H1 (cell line): ENCODE measurements around the gene SNTN. TPM values are rescaled to one million over a fixed set of nuclear protein-coding genes. Genes with fewer than 3 reads are reported as not detected.

Experiments
- CTCF ChIA-PET: fragments of 300-600 bp; sonication (Branson Sonifier 250); formaldehyde crosslinking; loops from one replicate; lab custom pipeline; 2021; ENCODE audit not compliant: partially characterized antibody; lab: Charles Lee
- POLR2A ChIA-PET: fragments of 300-600 bp; sonication (Branson Sonifier 250); formaldehyde crosslinking; loops from one replicate; lab custom pipeline; 2021; ENCODE audit warnings: inconsistent platforms; ENCODE audit not compliant: partially characterized antibody; lab: Charles Lee
- DNase-seq, 2 experiments: peaks; one replicate each; pipeline versions ENCODE4 v3.0.0 to v3.0.0-alpha.2; 2010 to 2022; ENCODE audit warnings: low spot score in 2 of 2, low read depth in 1 of 2, mixed read lengths in 1 of 2
- FAIRE-seq: peaks from 2 replicates; lab custom pipeline; 2011; peaks lifted over from hg19 to GRCh38; lab: Jason Lieb, UNC
- H2AFZ ChIP-seq: 2 replicates; pipeline ENCODE4 v1.8.1; 2012; ENCODE audit warnings: low read length, inconsistent platforms
- H2AK5ac ChIP-seq: 2 replicates; pipeline ENCODE4 v1.6.1; 2013; ENCODE audit warnings: low read depth, low read length
- H2BK120ac ChIP-seq: replicated peaks from 2 replicates; pipeline ENCODE3; 2013; ENCODE audit warnings: low read depth, low read length, inconsistent platforms
- H2BK12ac ChIP-seq: 2 replicates; pipeline ENCODE4 v1.6.1; 2013; ENCODE audit warnings: low read depth, low read length
- H2BK15ac ChIP-seq: 2 replicates; pipeline ENCODE4 v1.6.1; 2013; ENCODE audit warnings: low read length
- H2BK20ac ChIP-seq: 2 replicates; pipeline ENCODE4 v1.6.1; 2013; ENCODE audit warnings: low read length
- H2BK5ac ChIP-seq: 2 replicates; pipeline ENCODE4 v1.6.1; 2013; ENCODE audit warnings: low read depth, low read length
- H3K14ac ChIP-seq: 2 replicates; pipeline ENCODE4 v1.6.1; 2013; ENCODE audit warnings: inconsistent platforms; ENCODE audit not compliant: insufficient read length
- H3K18ac ChIP-seq: 2 replicates; pipeline ENCODE4 v1.6.1; 2013; ENCODE audit warnings: low read length; ENCODE audit errors: extremely low read depth
- H3K23ac ChIP-seq: 2 replicates; pipeline ENCODE4 v1.6.1; 2013; ENCODE audit warnings: inconsistent platforms; ENCODE audit not compliant: insufficient read length
- H3K23me2 ChIP-seq: 2 replicates; pipeline ENCODE4 v1.6.1; 2013; ENCODE audit warnings: low read depth, low read length
- H3K27ac ChIP-seq: 2 replicates; pipeline ENCODE4 v1.6.1; 2011; ENCODE audit warnings: low read depth, low read length, inconsistent platforms
- H3K27me3 ChIP-seq, 4 experiments: replicated peaks in 1 of 4; 1 replicate in 1 of 4; 2 replicates in 3 of 4; pipeline versions ENCODE4 v1.6.1 to v1.8.1; 2011 to 2013; ENCODE audit warnings: low read length in 3 of 4, mild to moderate bottlenecking in 3 of 4, inconsistent platforms in 2 of 4, mixed read lengths in 2 of 4, moderate library complexity in 1 of 4; ENCODE audit not compliant: control insufficient read depth in 3 of 4, insufficient read depth in 3 of 4; ENCODE audit errors: extremely low read depth in 1 of 4
- H3K36me3 ChIP-seq, 4 experiments: 2 replicates each; pipeline versions ENCODE4 v1.6.1 to v1.8.1; 2011 to 2013; ENCODE audit warnings: mild to moderate bottlenecking in 4 of 4, low read length in 3 of 4, moderate library complexity in 2 of 4, control low read depth in 1 of 4, inconsistent platforms in 1 of 4; ENCODE audit not compliant: insufficient read depth in 4 of 4, control insufficient read depth in 2 of 4
- H3K4ac ChIP-seq: replicated peaks from 2 replicates; pipeline ENCODE3; 2013; ENCODE audit warnings: low read length, low read depth, mixed read lengths, inconsistent platforms; ENCODE audit not compliant: insufficient read length
- H3K4me1 ChIP-seq, 4 experiments: replicated peaks in 1 of 4; 1 replicate in 1 of 4; 2 replicates in 3 of 4; pipeline versions ENCODE4 v1.6.1 to v1.8.1; 2011 to 2013; ENCODE audit warnings: low read length in 3 of 4, inconsistent platforms in 2 of 4, mixed read lengths in 1 of 4; ENCODE audit not compliant: insufficient read depth in 4 of 4, control insufficient read depth in 3 of 4
- H3K4me2 ChIP-seq, 2 experiments: 2 replicates each; pipeline versions ENCODE4 v1.6.1 to v1.8.1; 2011 to 2013; ENCODE audit warnings: low read depth in 2 of 2, low read length in 2 of 2, control low read depth in 1 of 2, inconsistent platforms in 1 of 2, mild to moderate bottlenecking in 1 of 2; ENCODE audit not compliant: insufficient read depth in 1 of 2
- H3K4me3 ChIP-seq, 4 experiments: fragments of 200-600, 300-600 bp in 1 of 4; sonication (generic), shearing (Covaris generic), sonication (Bioruptor Twin) in 1 of 4; 2 replicates each; pipeline versions ENCODE4 v1.5.1 to v1.8.1; 2011 to 2016; ENCODE audit warnings: low read length in 4 of 4, low read depth in 3 of 4, control low read depth in 2 of 4, inconsistent platforms in 2 of 4, mild to moderate bottlenecking in 2 of 4, mixed read lengths in 1 of 4, moderate library complexity in 1 of 4; ENCODE audit not compliant: insufficient read depth in 2 of 4; ENCODE audit errors: extremely low read depth in 1 of 4
- H3K56ac ChIP-seq: replicated peaks from 2 replicates; pipeline ENCODE3; 2013; ENCODE audit warnings: low read depth, mild to moderate bottlenecking, mixed read lengths, low read length, inconsistent platforms; ENCODE audit not compliant: insufficient read length
- H3K79me1 ChIP-seq: 2 replicates; pipeline ENCODE4 v1.6.1; 2013; ENCODE audit warnings: low read depth, low read length, control low read depth
- H3K79me2 ChIP-seq, 2 experiments: 2 replicates each; pipeline versions ENCODE4 v1.6.1 to v1.8.1; 2012 to 2013; ENCODE audit warnings: low read length in 2 of 2, mild to moderate bottlenecking in 2 of 2, inconsistent platforms in 1 of 2; ENCODE audit not compliant: insufficient read depth in 2 of 2, control insufficient read depth in 1 of 2
- H3K9ac ChIP-seq, 4 experiments: replicated peaks in 1 of 4; 1 replicate in 1 of 4; 2 replicates in 3 of 4; pipeline versions ENCODE4 v1.6.1 to v1.8.1; 2011 to 2013; ENCODE audit warnings: low read depth in 3 of 4, low read length in 3 of 4, control low read depth in 2 of 4, mild to moderate bottlenecking in 2 of 4, moderate library complexity in 2 of 4, inconsistent platforms in 1 of 4; ENCODE audit errors: extremely low read depth in 1 of 4
- H3K9me3 ChIP-seq, 2 experiments: 2 replicates each; pipeline versions ENCODE4 v1.6.1 to v1.8.1; 2012 to 2013; ENCODE audit warnings: mild to moderate bottlenecking in 2 of 2, moderate library complexity in 2 of 2, control low read depth in 1 of 2, inconsistent platforms in 1 of 2, low read depth in 1 of 2, low read length in 1 of 2, mixed read lengths in 1 of 2; ENCODE audit not compliant: insufficient read depth in 2 of 2
- H4K20me1 ChIP-seq, 2 experiments: replicated peaks in 1 of 2; 2 replicates each; pipeline versions ENCODE3 to v1.8.1; 2011 to 2013; ENCODE audit warnings: inconsistent platforms in 2 of 2, low read length in 2 of 2, mild to moderate bottlenecking in 1 of 2; ENCODE audit not compliant: insufficient read depth in 2 of 2, control insufficient read depth in 1 of 2
- H4K5ac ChIP-seq: 2 replicates; pipeline ENCODE4 v1.6.1; 2013; ENCODE audit warnings: low read length, low read depth, mixed read lengths, inconsistent platforms; ENCODE audit not compliant: insufficient read length
- H4K8ac ChIP-seq: 2 replicates; pipeline ENCODE4 v1.8.0; 2013; ENCODE audit warnings: mild to moderate bottlenecking, moderate library complexity, low read length, inconsistent platforms; ENCODE audit not compliant: insufficient read depth; ENCODE audit errors: extremely low read depth
- H4K91ac ChIP-seq: replicated peaks from 2 replicates; pipeline ENCODE3; 2013; ENCODE audit warnings: low read length, mixed read lengths, inconsistent platforms; ENCODE audit not compliant: insufficient read length
- ASH2L ChIP-seq: fragments of 200-600, 300-600 bp; sonication (generic); IDR thresholded peaks from one replicate; pipeline ENCODE4 v1.7.1; 2017; ENCODE audit warnings: low read length
- CHD1 ChIP-seq: IDR thresholded peaks from 2 replicates; pipeline ENCODE4 v1.6.1; 2012; ENCODE audit warnings: low read depth, low read length, improper control_type of control experiment
- GTF2F1 ChIP-seq: IDR thresholded peaks from 2 replicates; pipeline ENCODE4 v1.6.1; 2012; ENCODE audit warnings: low read depth, low read length, improper control_type of control experiment, borderline replicate concordance
- JUND ChIP-seq: IDR thresholded peaks from 2 replicates; pipeline ENCODE4 v1.6.1; 2011; ENCODE audit warnings: mild to moderate bottlenecking, improper control_type of control experiment, low read length
- KDM4A ChIP-seq: IDR thresholded peaks from one replicate; pipeline ENCODE4 v1.7.1; 2012; ENCODE audit warnings: low read depth, mild to moderate bottlenecking, moderate library complexity, low read length, inconsistent platforms; ENCODE audit not compliant: severe bottlenecking
- POU5F1 ChIP-seq: IDR thresholded peaks from 2 replicates; pipeline ENCODE4 v1.6.1; 2011; ENCODE audit warnings: low read depth, mild to moderate bottlenecking, low read length, moderate library complexity
- TAF7 ChIP-seq: optimal IDR thresholded peaks from 2 replicates; pipeline ENCODE3; 2011; ENCODE audit warnings: low read depth, mild to moderate bottlenecking, inconsistent platforms, low read length, moderate library complexity, borderline replicate concordance
- WGBS, 2 experiments: shearing (Covaris generic) in 1 of 2; methylation state at CpG; one replicate each; pipeline versions ENCODE4 v1.1.6 to v1.1.7; 2013 to 2015; ENCODE audit warnings: low lambda C conversion rate in 2 of 2, mixed read lengths in 2 of 2, inconsistent platforms in 1 of 2, low coverage in 1 of 2, missing lambda C conversion rate in 1 of 2; ENCODE audit not compliant: insufficient replicate concordance in 2 of 2, insufficient coverage in 1 of 2, insufficient read length in 1 of 2; ENCODE audit errors: extremely low coverage in 1 of 2, missing lambda C conversion rate in 1 of 2; 5-methylcytosine and 5-hydroxymethylcytosine counted together
- polyA plus RNA-seq, 7 experiments: library from polyadenylated mRNA; depleted of rRNA in 3 of 7; stranded (reverse) in 5 of 7; unstranded in 2 of 7; fragments of >200 nt in 5 of 7; fragments of 200-250 nt in 2 of 7; gene quantifications; 1 replicate in 5 of 7; 2 replicates in 1 of 7; 4 replicates in 1 of 7; pipeline versions ENCODE4 v1.2.1 to v1.2.3, GENCODE V29; 2011 to 2013; ENCODE audit warnings: missing spikeins in 2 of 7, mixed read lengths in 2 of 7
- total RNA-seq: library from RNA; stranded (reverse); fragmentation: NEBNext Ultra II Directional; extraction: Animal tissue kit (Norgen Biotek cat#: 25700); gene quantifications from 2 replicates; pipeline ENCODE4 v1.2.1, GENCODE V29; 2021
- TF ChIP-seq, protein P1 (sequence below): IDR thresholded peaks from 2 replicates; pipeline ENCODE4 v1.6.1; 2012; ENCODE audit warnings: low read length, inconsistent platforms
- TF ChIP-seq, protein P2 (sequence below): IDR thresholded peaks from 2 replicates; pipeline ENCODE4 v1.6.1; 2011; ENCODE audit warnings: low read length, improper control_type of control experiment

The SNTN gene
- total and polyA plus RNA-seq, 2 of the 8 experiments (the other 6 are each of a cell fraction or from before 2014, with no cell fraction given): not detected

DNA sequence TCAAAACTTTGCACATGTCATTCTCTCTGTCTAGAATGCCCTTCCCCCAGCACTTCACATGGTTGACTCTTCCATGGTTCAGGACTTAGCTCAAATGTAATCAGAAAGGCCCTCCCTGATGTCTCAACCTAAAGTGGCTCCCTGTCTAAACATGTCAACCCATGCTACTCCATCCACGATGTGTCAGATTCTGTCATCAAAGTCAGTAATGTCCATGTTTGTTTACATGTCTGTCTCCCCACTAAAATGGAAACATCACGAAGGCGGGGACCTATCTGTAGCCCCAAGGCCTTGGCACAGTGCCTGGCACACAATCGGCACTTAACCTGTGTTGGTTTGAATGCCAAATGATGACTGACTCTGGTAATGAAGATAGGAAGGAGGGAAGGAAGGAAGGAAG, 20.8 kb upstream of the SNTN start:
- H2BK15ac ChIP-seq: no peak overlapping the region
- no peaks in the 10 kb centered on the region for H3K79me1 ChIP-seq
- no peak overlapping the region for H2AK5ac ChIP-seq
- no peak overlapping the region for H4K91ac ChIP-seq
- WGBS, 2 experiments: 83% methylated on average over 4 of the region's 4 CpGs; no CpG with 5 or more reads in 1 of the 2 experiments
- no peak overlapping the region for H4K5ac ChIP-seq
- no peaks in the 10 kb centered on the region for H3K79me2 ChIP-seq
- no peak overlapping the region for H3K4me2 ChIP-seq
- FAIRE-seq: no peak
- no peak overlapping the region for H3K23ac ChIP-seq
- no peak overlapping the region for H3K56ac ChIP-seq
- POLR2A ChIA-PET: no interaction called here
- H2BK20ac ChIP-seq: no peak overlapping the region
- H2BK12ac ChIP-seq: no peak overlapping the region
- H4K8ac ChIP-seq: no peak overlapping the region
- no peaks in the 10 kb centered on the region; the same call in 1 of the 2 replicates for H3K23me2 ChIP-seq
- no peak overlapping the region for H3K14ac ChIP-seq
- no peak overlapping the region for H3K4me3 ChIP-seq
- no peak overlapping the region for H3K4ac ChIP-seq
- no peaks in the 10 kb centered on the region for H3K36me3 ChIP-seq
- H3K4me1 ChIP-seq: peaks cover 0 to 1% (median 0%) of the 10 kb centered on the region in 4 experiments; a peak in 1 of 7 replicates
- no peak overlapping the region for H3K27ac ChIP-seq
- H3K18ac ChIP-seq: no peak overlapping the region
- H3K9me3 ChIP-seq: no peaks in the 10 kb centered on the region
- no peak overlapping the region for H2AFZ ChIP-seq
- CTCF ChIA-PET: no interaction called here
- no peaks in the 10 kb centered on the region for H3K27me3 ChIP-seq
- H2BK5ac ChIP-seq: no peak overlapping the region
- no peaks in the 10 kb centered on the region for H4K20me1 ChIP-seq
- H3K9ac ChIP-seq: no peak overlapping the region
- no peak overlapping the region for H2BK120ac ChIP-seq
- DNase-seq: no peak
- TF ChIP-seq, protein P1, sequence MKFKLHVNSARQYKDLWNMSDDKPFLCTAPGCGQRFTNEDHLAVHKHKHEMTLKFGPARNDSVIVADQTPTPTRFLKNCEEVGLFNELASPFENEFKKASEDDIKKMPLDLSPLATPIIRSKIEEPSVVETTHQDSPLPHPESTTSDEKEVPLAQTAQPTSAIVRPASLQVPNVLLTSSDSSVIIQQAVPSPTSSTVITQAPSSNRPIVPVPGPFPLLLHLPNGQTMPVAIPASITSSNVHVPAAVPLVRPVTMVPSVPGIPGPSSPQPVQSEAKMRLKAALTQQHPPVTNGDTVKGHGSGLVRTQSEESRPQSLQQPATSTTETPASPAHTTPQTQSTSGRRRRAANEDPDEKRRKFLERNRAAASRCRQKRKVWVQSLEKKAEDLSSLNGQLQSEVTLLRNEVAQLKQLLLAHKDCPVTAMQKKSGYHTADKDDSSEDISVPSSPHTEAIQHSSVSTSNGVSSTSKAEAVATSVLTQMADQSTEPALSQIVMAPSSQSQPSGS: no peak
- TF ChIP-seq KDM4A (no peak), CHD1 (no peak), GTF2F1 (no peak), ASH2L (no peak), POU5F1 (no peak), TAF7 (no peak), JUND (no peak)
- TF ChIP-seq, protein P2, sequence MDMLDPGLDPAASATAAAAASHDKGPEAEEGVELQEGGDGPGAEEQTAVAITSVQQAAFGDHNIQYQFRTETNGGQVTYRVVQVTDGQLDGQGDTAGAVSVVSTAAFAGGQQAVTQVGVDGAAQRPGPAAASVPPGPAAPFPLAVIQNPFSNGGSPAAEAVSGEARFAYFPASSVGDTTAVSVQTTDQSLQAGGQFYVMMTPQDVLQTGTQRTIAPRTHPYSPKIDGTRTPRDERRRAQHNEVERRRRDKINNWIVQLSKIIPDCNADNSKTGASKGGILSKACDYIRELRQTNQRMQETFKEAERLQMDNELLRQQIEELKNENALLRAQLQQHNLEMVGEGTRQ: no peak
